Smooth muscle cell (in vitro differentiated cells): ENCODE data around the gene DNM1. TPM values are rescaled to one million over a fixed set of nuclear protein-coding genes. Genes with fewer than 3 reads are reported as not detected.

Experiments used
- DNase-seq: peaks from one replicate; lab custom pipeline; 2025; ENCODE audit not compliant: unreplicated experiment; lab: John Stamatoyannopoulos, UW
- H2AFZ ChIP-seq: fragments of 200-600 bp; sonication (generic); 2 replicates; pipeline ENCODE4 v1.6.0; 2016; ENCODE audit warnings: antibody characterized with exemption, low read depth, mild to moderate bottlenecking
- H3F3A ChIP-seq: fragments of 200-600 bp; sonication (generic); 2 replicates; pipeline ENCODE4 v1.6.0; 2017; ENCODE audit warnings: antibody characterized with exemption, low read depth
- H3K27ac ChIP-seq: fragments of 200-600 bp; sonication (generic); 2 replicates; pipeline ENCODE4 v1.5.1; 2016; ENCODE audit warnings: low read depth, mild to moderate bottlenecking
- H3K27me3 ChIP-seq: fragments of 200-600 bp; sonication (generic); 2 replicates; pipeline ENCODE4 v1.6.1; 2016; ENCODE audit warnings: low read depth, mild to moderate bottlenecking
- H3K36me3 ChIP-seq: fragments of 200-600 bp; sonication (generic); 2 replicates; pipeline ENCODE4 v1.5.1; 2016; ENCODE audit warnings: low read depth
- H3K4me1 ChIP-seq: fragments of 200-600 bp; sonication (generic); 2 replicates; pipeline ENCODE4 v1.5.1; 2016; ENCODE audit warnings: low read depth
- H3K4me2 ChIP-seq: fragments of 200-600 bp; sonication (generic); 2 replicates; pipeline ENCODE4 v1.6.0; 2016; ENCODE audit warnings: mild to moderate bottlenecking
- H3K4me3 ChIP-seq: fragments of 200-600 bp; sonication (generic); 2 replicates; pipeline ENCODE4 v1.5.1; 2016; ENCODE audit warnings: mild to moderate bottlenecking
- H3K79me2 ChIP-seq: fragments of 200-600 bp; sonication (generic); 2 replicates; pipeline ENCODE4 v1.6.0; 2016; ENCODE audit warnings: low read depth, mild to moderate bottlenecking
- H3K9ac ChIP-seq: fragments of 200-600 bp; sonication (generic); 2 replicates; pipeline ENCODE4 v1.6.0; 2016; ENCODE audit warnings: low read depth
- H3K9me3 ChIP-seq: fragments of 200-600 bp; sonication (generic); replicated peaks from 2 replicates; pipeline ENCODE4 v1.5.1; 2016; ENCODE audit warnings: low read depth
- H4K20me1 ChIP-seq: fragments of 200-600 bp; sonication (generic); 2 replicates; pipeline ENCODE4 v1.6.0; 2016; ENCODE audit warnings: low read depth
- WGBS: methylation state at CpG from one replicate; pipeline ENCODE4 v1.1.7; 2016; ENCODE audit warnings: low lambda C conversion rate; 5-methylcytosine and 5-hydroxymethylcytosine counted together
- polyA plus RNA-seq: library from polyadenylated mRNA; unstranded; fragments of >200 nt; fragmentation: Nextera tagmentation; extraction: Ambion mirVana; gene quantifications from 2 replicates; pipeline ENCODE4 v1.2.1, GENCODE V29; 2016
- total RNA-seq: library from RNA; depleted of rRNA; stranded (reverse); fragments of >200 nt; gene quantifications from 2 replicates; pipeline ENCODE4 v1.2.3, GENCODE V29; 2014
- TF ChIP-seq, protein P1 (sequence below): fragments of 200-600 bp; sonication (generic); IDR thresholded peaks from 2 replicates; pipeline ENCODE4 v1.5.1; 2017; ENCODE audit warnings: borderline replicate concordance, mild to moderate bottlenecking, antibody characterized with exemption; ENCODE audit not compliant: insufficient read depth, poor library complexity, severe bottlenecking

Gene DNM1
- total and polyA plus RNA-seq, 2 experiments from 2014 or later = 25.3 to 50.7 TPM

DNA sequence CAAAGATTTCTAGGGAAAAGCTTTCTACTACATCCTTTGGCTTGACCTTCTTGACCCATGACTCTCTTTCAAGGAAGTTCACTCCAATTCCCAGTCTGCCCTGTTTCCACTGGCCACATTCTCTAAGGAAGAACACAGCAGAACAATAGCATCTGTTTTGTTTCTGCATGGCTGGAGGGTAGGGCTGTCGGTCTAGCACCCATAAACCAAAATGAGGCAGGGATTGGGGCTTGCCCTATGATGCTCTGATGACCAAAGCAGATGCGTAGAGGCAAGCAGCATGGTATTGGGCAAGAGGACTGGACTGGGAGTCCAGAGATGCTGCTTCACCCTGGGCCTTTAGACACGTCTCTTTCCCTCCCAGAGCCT is 48.5 kb downstream of the DNM1 start:
- H2AFZ ChIP-seq = no peak overlapping the region
- H4K20me1 ChIP-seq = peaks cover 15% of the 10 kb centered on the region
- no peak overlapping the region for H3K27ac ChIP-seq
- H3K79me2 ChIP-seq = no peaks in the 10 kb centered on the region
- no peaks in the 10 kb centered on the region for H3K27me3 ChIP-seq
- TF ChIP-seq, protein P1, sequence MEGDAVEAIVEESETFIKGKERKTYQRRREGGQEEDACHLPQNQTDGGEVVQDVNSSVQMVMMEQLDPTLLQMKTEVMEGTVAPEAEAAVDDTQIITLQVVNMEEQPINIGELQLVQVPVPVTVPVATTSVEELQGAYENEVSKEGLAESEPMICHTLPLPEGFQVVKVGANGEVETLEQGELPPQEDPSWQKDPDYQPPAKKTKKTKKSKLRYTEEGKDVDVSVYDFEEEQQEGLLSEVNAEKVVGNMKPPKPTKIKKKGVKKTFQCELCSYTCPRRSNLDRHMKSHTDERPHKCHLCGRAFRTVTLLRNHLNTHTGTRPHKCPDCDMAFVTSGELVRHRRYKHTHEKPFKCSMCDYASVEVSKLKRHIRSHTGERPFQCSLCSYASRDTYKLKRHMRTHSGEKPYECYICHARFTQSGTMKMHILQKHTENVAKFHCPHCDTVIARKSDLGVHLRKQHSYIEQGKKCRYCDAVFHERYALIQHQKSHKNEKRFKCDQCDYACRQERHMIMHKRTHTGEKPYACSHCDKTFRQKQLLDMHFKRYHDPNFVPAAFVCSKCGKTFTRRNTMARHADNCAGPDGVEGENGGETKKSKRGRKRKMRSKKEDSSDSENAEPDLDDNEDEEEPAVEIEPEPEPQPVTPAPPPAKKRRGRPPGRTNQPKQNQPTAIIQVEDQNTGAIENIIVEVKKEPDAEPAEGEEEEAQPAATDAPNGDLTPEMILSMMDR = no peak
- H3K4me1 ChIP-seq = no peaks in the 10 kb centered on the region
- H3K4me2 ChIP-seq = no peak overlapping the region
- DNase-seq = no peak
- no peaks in the 10 kb centered on the region for H3K9me3 ChIP-seq
- H3K4me3 ChIP-seq = no peak overlapping the region
- H3K36me3 ChIP-seq = no peaks in the 10 kb centered on the region
- no peak overlapping the region for H3K9ac ChIP-seq
- peaks cover 19% of the 10 kb centered on the region for H3F3A ChIP-seq
- 86% methylated on average over 3 of the region's 3 CpGs for WGBS

DNA sequence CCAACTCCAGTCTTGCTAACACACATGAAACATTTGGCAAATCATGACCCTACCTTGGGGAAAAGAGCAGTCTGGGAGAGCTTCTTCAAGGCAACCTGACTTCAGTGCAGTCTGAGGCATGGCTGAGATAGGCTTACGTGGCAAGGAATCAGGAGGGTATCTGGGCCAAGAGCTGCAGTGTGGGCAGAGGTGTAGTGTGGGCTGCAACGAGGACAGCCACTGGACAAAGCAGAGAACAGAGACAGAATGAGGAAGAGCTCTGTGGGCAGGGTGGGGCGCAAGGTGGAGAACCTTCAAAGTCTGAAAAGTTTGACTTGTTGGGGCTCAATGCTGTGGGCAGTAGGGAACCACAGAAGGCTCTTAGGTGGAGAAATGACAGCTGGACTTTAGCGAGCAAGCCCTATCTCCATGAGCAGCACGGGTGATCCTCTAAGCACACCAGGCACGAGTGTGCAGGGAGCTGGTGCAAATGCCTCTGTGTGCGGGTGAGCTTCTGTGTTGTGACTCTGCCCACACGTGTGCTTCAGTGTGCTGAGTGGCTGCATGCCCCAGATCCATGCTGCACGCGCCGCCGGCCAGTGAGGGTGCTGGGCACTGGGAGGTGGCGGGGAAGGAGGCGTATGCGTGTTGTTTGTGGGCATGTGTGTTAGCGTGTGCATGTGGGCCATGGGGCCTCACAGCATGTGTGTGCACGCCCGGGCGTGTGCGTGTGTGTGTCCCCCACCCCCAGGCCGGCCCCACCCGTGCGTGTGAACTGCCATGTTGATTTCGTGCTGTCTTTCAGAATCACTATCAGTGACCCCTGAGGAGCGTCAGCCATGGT is 49.3 kb downstream of the DNM1 start:
- 94% methylated on average over 25 of the region's 25 CpGs for WGBS
- Histone ChIP-seq H2AFZ (no peak overlapping the region), H3K9me3 (no peaks in the 10 kb centered on the region), H4K20me1 (peaks cover 20% of the 10 kb centered on the region), H3K4me2 (no peak overlapping the region), H3K4me3 (no peak overlapping the region), H3K9ac (no peak overlapping the region), H3K36me3 (no peaks in the 10 kb centered on the region), H3K27ac (no peak overlapping the region), H3K27me3 (no peaks in the 10 kb centered on the region), H3K79me2 (no peaks in the 10 kb centered on the region), H3K4me1 (no peaks in the 10 kb centered on the region), H3F3A (peaks cover 14% of the 10 kb centered on the region)
- TF ChIP-seq, protein P1 = no peak
- no peak for DNase-seq

DNA sequence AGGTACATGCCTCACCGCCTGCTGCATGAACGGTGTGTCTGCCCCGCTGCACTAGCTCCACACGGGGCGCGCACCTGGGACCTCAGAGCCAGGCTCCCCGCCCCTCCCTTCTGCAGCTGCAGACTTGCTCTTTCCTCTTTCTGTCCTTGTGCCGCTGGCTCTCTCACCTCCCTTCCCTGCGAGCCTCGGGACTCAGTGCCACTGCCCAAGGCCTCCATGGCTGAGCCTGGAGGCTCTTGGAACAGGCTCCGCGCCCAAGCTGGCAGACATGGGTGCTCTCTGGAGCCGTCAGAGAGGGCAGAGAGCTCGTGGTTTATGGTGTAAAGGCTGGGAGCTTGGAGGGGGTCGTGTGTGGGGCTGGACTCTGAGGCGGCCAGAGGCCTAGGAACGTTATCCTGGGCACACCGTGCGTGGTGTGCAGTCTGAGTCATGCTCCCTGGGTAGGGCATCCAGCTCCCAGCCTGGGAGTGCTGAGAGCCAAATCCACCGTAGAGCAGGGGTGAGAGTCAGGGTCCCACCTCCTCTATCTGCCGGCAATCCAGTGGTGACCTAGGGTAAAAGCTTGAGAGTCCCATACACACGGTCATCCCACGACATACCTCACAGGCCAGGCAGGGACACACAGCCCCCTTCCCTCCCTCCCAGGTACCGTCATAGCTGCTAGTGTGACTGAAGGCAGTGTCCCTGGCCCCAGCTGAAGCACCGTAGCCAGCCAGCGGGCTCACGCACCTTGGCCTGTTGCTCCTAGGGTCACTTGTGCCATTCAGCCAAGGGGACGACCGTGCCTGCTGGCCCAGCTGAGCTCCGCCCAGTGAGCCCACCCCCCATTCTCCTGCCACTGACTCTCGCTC is 50.2 kb downstream of the DNM1 start:
- peaks cover 26% of the 10 kb centered on the region for H4K20me1 ChIP-seq
- no peak for DNase-seq
- 85% methylated on average over 31 of the region's 31 CpGs for WGBS
- no peak overlapping the region for H3K4me3 ChIP-seq
- TF ChIP-seq, protein P1 = no peak
- H3K4me1 ChIP-seq = no peaks in the 10 kb centered on the region
- no peaks in the 10 kb centered on the region for H3K27me3 ChIP-seq
- peaks cover 14% of the 10 kb centered on the region for H3F3A ChIP-seq
- no peaks in the 10 kb centered on the region for H3K79me2 ChIP-seq
- no peak overlapping the region for H3K9ac ChIP-seq
- no peak overlapping the region for H2AFZ ChIP-seq
- no peaks in the 10 kb centered on the region for H3K36me3 ChIP-seq
- no peaks in the 10 kb centered on the region for H3K9me3 ChIP-seq
- H3K4me2 ChIP-seq = no peak overlapping the region
- H3K27ac ChIP-seq = no peak overlapping the region
